ENCODE results near the gene SMARCB1. TPM values are rescaled to one million over a fixed set of nuclear protein-coding genes. Genes with fewer than 3 reads are reported as not detected.

SMARCB1 gene
- total RNA-seq, 1 experiment from 2014 or later: 85.9 TPM

DNA sequence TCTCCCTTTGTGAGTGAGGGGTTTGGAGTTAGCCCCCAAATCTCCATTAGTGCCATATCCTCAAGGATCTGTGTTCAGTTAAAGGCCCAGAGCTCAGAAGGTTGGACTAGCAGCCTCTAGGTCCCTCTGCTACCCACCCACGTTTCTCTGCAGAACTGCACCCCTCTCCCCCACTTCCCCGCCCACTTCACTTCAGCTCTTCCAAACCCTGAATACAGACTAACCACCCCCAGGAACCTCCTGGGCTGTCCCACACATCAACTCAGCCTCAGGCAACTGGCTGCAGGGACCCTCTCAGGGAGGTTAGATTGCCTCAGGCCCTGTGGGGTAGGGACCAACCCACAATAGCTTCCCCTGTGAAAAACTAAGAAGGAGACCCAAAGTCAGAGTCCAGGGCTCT is 33.4 kb upstream of the SMARCB1 start:
- no peak for TF ChIP-seq CTCF (conservative IDR thresholded peaks at IDR 0.05; ENCODE audit: low read depth, low read length)
- TF ChIP-seq EZH2phosphoT487 (IDR thresholded peaks at IDR 0.05; ENCODE audit: borderline replicate concordance, low read length): no peak
- no peak for TF ChIP-seq EZH2 (IDR thresholded peaks at IDR 0.05; ENCODE audit: low read length, unreplicated experiment)
- H4K20me1 ChIP-seq (ENCODE audit: low read length): no peaks in the 10 kb centered on the region
- no peak overlapping the region for H3K27ac ChIP-seq (ENCODE audit: low read length)
- ATAC-seq (no peak), DNase-seq (no peak)
- H3K4me1 ChIP-seq (ENCODE audit: insufficient read depth, low read length): peaks cover 8% of the 10 kb centered on the region
- POLR2A ChIA-PET (ENCODE audit: unreplicated experiment): no interaction called here
- H3K9me2 ChIP-seq (replicated peaks; ENCODE audit: low read length): no peaks in the 10 kb centered on the region
- intact Hi-C loops (cut with micrococcal nuclease): no loop called here
- no TSS peak for BruUV-seq (replicated peaks)
- no peaks in the 10 kb centered on the region for H3K36me3 ChIP-seq (ENCODE audit: low read depth, low read length)
- H3F3A ChIP-seq (ENCODE audit: low read length, unreplicated experiment): no peaks in the 10 kb centered on the region
- H3K27me3 ChIP-seq (ENCODE audit: low read length): no peaks in the 10 kb centered on the region
- no peak overlapping the region for H3K9ac ChIP-seq (ENCODE audit: low read length)
- H3K9me3 ChIP-seq (ENCODE audit: low read length): no peaks in the 10 kb centered on the region
- no peak overlapping the region for H2AFZ ChIP-seq (ENCODE audit: low read length)
- H3K79me2 ChIP-seq (ENCODE audit: low read length): 0 out of 2 replicates have a peak, but pooled peaks cover 4% of the 10 kb centered on the region
- no peak overlapping the region for H3K4me2 ChIP-seq (ENCODE audit: low read length)
- CTCF ChIA-PET: no interaction called here
- H3K4me3 ChIP-seq (ENCODE audit: low read length): no peak overlapping the region

- BruUV-seq (replicated peaks): no TSS peak
Measured at GRCh38 chr22:23754220-23754919, 32.4 kb upstream of the SMARCB1 start, which contains the start of gene VPREB3. Gene VPREB3 (minus strand): TSS chr22:23754425. CDS start chr22:23754363, 62 bp downstream.

More at GRCh38 chr22:23754220-23754919, 32.4 kb upstream of the SMARCB1 start, which contains the start of gene VPREB3:
- DNase-seq (no peak), ATAC-seq (no peak)
- H3F3A ChIP-seq (ENCODE audit: low read length, unreplicated experiment): no peaks in the 10 kb centered on the region
- CTCF ChIA-PET: no interaction called here
- H3K9me3 ChIP-seq (ENCODE audit: low read length): no peaks in the 10 kb centered on the region
- H3K4me2 ChIP-seq (ENCODE audit: low read length): no peak within 1 kb of the TSS
- no peaks in the 10 kb centered on the region for H3K36me3 ChIP-seq (ENCODE audit: low read depth, low read length)
- POLR2A ChIA-PET (ENCODE audit: unreplicated experiment): no interaction called here
- TF ChIP-seq EZH2phosphoT487 (IDR thresholded peaks at IDR 0.05; ENCODE audit: borderline replicate concordance, low read length) (no peak), CTCF (conservative IDR thresholded peaks at IDR 0.05; ENCODE audit: low read depth, low read length) (no peak), EZH2 (IDR thresholded peaks at IDR 0.05; ENCODE audit: low read length, unreplicated experiment) (no peak)
- no peaks in the 10 kb centered on the region for H3K27me3 ChIP-seq (ENCODE audit: low read length)
- no peak within 1 kb of the TSS for H3K9ac ChIP-seq (ENCODE audit: low read length)
- 0 out of 2 replicates have a peak, but pooled peaks cover 4% of the 10 kb centered on the region for H3K79me2 ChIP-seq (ENCODE audit: low read length)
- intact Hi-C loops (cut with micrococcal nuclease): no loop called here
- no peak within 1 kb of the TSS for H3K4me3 ChIP-seq (ENCODE audit: low read length)
- no peak within 1 kb of the TSS for H3K27ac ChIP-seq (ENCODE audit: low read length)
- no peaks in the 10 kb centered on the region for H3K9me2 ChIP-seq (replicated peaks; ENCODE audit: low read length)
- no peak within 1 kb of the TSS for H2AFZ ChIP-seq (ENCODE audit: low read length)
- peaks cover 8% of the 10 kb centered on the region for H3K4me1 ChIP-seq (ENCODE audit: insufficient read depth, low read length)
- no peaks in the 10 kb centered on the region for H4K20me1 ChIP-seq (ENCODE audit: low read length)

Measured in PC-3 (cell line).